Karpas-422 (cell line): ENCODE results near the gene NHSL1. TPM values are rescaled to one million over a fixed set of nuclear protein-coding genes. Genes with fewer than 3 reads are reported as not detected.

Source experiments
- DNase-seq: peaks from one replicate; pipeline ENCODE4 v3.0.0-alpha.2; 2015
- H2AFZ ChIP-seq: fragments of 200-600 bp; sonication (generic); 2 replicates; pipeline ENCODE4 v1.6.1; 2014; ENCODE audit warnings: antibody characterized with exemption, low read length, mixed read lengths
- H3K27ac ChIP-seq: fragments of 200-600 bp; sonication (generic); 2 replicates; pipeline ENCODE4 v1.5.1; 2014; ENCODE audit warnings: mild to moderate bottlenecking, low read length, moderate library complexity
- H3K27me3 ChIP-seq: fragments of 200-600 bp; sonication (generic); 2 replicates; pipeline ENCODE4 v1.6.1; 2014; ENCODE audit warnings: low read length, mixed read lengths
- H3K36me3 ChIP-seq: fragments of 200-600 bp; sonication (generic); 2 replicates; pipeline ENCODE4 v1.6.1; 2014; ENCODE audit warnings: low read length, mixed read lengths; ENCODE audit not compliant: insufficient read depth
- H3K4me1 ChIP-seq: fragments of 200-600 bp; sonication (generic); 2 replicates; pipeline ENCODE4 v1.6.1; 2014; ENCODE audit warnings: mild to moderate bottlenecking, low read length, mixed read lengths
- H3K4me2 ChIP-seq: fragments of 200-600 bp; sonication (generic); 2 replicates; pipeline ENCODE4 v1.6.1; 2014; ENCODE audit warnings: low read length, low read depth, mild to moderate bottlenecking; ENCODE audit not compliant: poor library complexity, severe bottlenecking
- H3K4me3 ChIP-seq: fragments of 200-600 bp; sonication (generic); 2 replicates; pipeline ENCODE4 v1.5.1; 2014; ENCODE audit warnings: mild to moderate bottlenecking, antibody characterized with exemption, low read length, mixed read lengths
- H3K79me2 ChIP-seq: fragments of 200-600 bp; sonication (generic); 2 replicates; pipeline ENCODE4 v1.6.1; 2014; ENCODE audit warnings: mild to moderate bottlenecking, low read length, mixed read lengths
- H3K9ac ChIP-seq: fragments of 200-600 bp; sonication (generic); 2 replicates; pipeline ENCODE4 v1.6.0; 2014; ENCODE audit warnings: low read length
- H3K9me2 ChIP-seq: fragments of 200-600 bp; sonication (generic), shearing (Covaris generic); replicated peaks from 2 replicates; pipeline ENCODE4 v1.6.0; 2014; ENCODE audit warnings: mild to moderate bottlenecking, low read length, moderate library complexity; ENCODE audit not compliant: insufficient read depth
- H3K9me3 ChIP-seq: fragments of 300-700, 200-600 bp; sonication (generic); 2 replicates; pipeline ENCODE4 v1.6.1; 2014; ENCODE audit warnings: low read length, mixed read lengths
- H4K20me1 ChIP-seq: fragments of 200-600 bp; sonication (generic); 2 replicates; pipeline ENCODE4 v1.6.1; 2014; ENCODE audit warnings: mild to moderate bottlenecking, antibody characterized with exemption, low read length, low read depth; ENCODE audit not compliant: insufficient read depth
- total RNA-seq: library from RNA; depleted of rRNA; stranded (reverse); fragments of >200 nt; shearing (Covaris generic); gene quantifications from 2 replicates; pipeline ENCODE4 v1.2.3, GENCODE V29; 2014; ENCODE audit warnings: low replicate concordance

The NHSL1 gene
- total RNA-seq, 1 experiment from 2014 or later = 2.6 TPM

DNA sequence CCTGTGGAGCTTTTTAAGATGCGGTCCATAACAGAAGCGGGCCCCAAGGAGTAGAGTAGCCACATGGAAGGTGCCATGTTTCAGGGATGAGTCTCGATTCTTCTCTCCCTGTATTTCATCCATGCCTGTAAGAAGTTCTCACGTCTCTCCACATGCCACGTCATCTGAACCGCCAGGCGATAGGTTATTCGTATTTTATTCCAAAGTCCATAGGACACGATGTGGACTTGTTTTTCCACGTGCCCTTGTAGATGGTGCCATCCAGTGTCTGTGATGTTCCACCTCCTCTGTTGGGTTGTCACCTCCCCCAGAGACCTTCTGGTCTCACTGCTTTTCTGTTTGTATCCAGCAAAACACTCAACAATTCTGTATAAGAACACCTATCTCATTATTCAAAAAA is 77.7 kb downstream of the NHSL1 start:
- Histone ChIP-seq H2AFZ (no peak overlapping the region), H3K9me2 (no peaks in the 10 kb centered on the region), H3K27ac (no peak overlapping the region), H3K27me3 (no peaks in the 10 kb centered on the region), H4K20me1 (no peaks in the 10 kb centered on the region), H3K4me1 (no peaks in the 10 kb centered on the region), H3K36me3 (no peaks in the 10 kb centered on the region), H3K9ac (no peak overlapping the region), H3K4me2 (no peak overlapping the region), H3K79me2 (no peaks in the 10 kb centered on the region), H3K4me3 (no peak overlapping the region), H3K9me3 (no peaks in the 10 kb centered on the region)
- no peak for DNase-seq

DNA sequence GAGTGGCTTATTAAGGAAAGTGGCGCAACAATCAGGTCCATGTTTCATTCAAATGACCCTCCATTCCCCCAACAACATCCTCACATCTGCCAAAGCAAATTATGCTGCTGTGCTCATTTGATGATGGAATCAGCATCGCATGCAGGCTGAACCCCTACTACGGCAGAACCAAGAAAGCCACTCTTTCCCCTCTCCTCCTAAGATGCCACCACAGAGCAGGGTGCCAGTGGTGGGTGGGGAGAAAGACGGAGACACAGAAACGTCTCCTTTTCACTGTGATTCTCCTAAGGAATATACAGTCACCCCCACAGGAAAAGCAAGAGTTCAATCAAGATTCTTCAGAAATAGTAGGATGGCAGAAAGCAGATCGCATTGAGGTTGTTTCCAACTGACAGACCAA is 78.2 kb downstream of the NHSL1 start:
- H3K9ac ChIP-seq = no peak overlapping the region

GRCh38 chr6:138420356-138420755 is 78.9 kb downstream of the NHSL1 start:
- Histone ChIP-seq H3K27ac (no peak overlapping the region), H3K4me1 (no peaks in the 10 kb centered on the region), H3K27me3 (no peaks in the 10 kb centered on the region), H3K79me2 (no peaks in the 10 kb centered on the region), H3K4me3 (no peak overlapping the region), H4K20me1 (no peaks in the 10 kb centered on the region), H3K9me3 (no peaks in the 10 kb centered on the region), H3K9me2 (no peaks in the 10 kb centered on the region), H2AFZ (no peak overlapping the region), H3K9ac (no peak overlapping the region), H3K4me2 (no peak overlapping the region), H3K36me3 (no peaks in the 10 kb centered on the region)
- no peak for DNase-seq

More for the DNA sequence above, 78.2 kb downstream of the NHSL1 start:
- Histone ChIP-seq H3K27me3 (no peaks in the 10 kb centered on the region), H3K27ac (no peak overlapping the region), H3K4me1 (no peaks in the 10 kb centered on the region), H2AFZ (no peak overlapping the region), H3K9me3 (no peaks in the 10 kb centered on the region), H3K9me2 (no peaks in the 10 kb centered on the region), H3K4me2 (no peak overlapping the region), H4K20me1 (no peaks in the 10 kb centered on the region), H3K4me3 (no peak overlapping the region), H3K36me3 (no peaks in the 10 kb centered on the region), H3K79me2 (no peaks in the 10 kb centered on the region)
- no peak for DNase-seq

DNA sequence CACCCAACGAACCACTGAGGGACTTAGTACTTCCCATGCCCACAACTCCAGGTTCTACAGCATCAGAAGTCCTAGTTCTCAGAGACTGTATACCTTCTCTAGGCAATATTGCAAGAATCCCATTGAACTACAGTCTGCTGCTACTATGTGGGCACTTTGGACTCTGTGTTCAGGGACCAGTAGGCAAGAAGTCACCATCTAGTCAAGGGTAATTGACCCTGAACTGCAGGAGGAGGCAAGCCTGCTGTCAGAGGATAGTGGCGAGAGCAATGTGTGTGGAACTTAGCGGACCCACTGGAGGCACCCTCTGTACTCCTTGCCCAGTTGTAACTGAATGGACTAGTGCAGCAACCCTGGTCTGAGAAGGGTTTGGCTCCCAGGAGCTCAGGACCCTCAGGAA is 79.5 kb downstream of the NHSL1 start:
- Histone ChIP-seq H3K4me3 (no peak overlapping the region), H3K9me3 (no peaks in the 10 kb centered on the region), H3K36me3 (no peaks in the 10 kb centered on the region), H3K27ac (no peak overlapping the region), H3K79me2 (no peaks in the 10 kb centered on the region), H3K9ac (no peak overlapping the region), H3K4me1 (no peaks in the 10 kb centered on the region), H3K4me2 (no peak overlapping the region), H2AFZ (no peak overlapping the region), H3K27me3 (no peaks in the 10 kb centered on the region), H3K9me2 (no peaks in the 10 kb centered on the region), H4K20me1 (no peaks in the 10 kb centered on the region)
- DNase-seq = no peak

DNA sequence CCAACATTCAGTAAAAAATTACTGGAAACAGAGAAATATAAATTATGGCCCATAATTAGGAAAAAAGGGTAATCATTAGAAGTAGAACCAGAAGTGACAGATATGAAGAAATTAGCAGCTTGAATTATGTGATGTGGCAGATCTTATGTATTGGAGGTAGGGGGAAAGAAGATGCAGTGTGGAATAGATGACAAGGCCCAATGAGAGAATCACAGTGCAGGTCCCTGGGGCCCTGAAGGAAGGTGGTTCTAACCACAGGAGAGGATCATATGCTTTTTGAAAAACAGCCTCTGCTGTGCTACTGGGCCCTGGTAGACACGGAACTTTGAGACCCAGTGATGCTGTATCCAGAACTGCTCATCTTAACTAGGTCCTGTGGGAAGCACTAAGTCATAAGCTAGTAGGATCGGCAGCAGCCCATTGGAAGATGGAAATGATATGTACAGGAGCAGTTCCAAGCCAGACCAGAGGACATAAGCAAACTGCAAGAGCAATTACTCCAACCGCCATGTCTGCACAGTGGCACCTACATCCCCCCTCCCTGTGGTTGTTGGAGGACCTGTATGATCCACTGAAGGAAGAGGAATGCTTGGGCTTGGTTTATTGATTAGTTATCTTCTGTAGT is 81.1 kb downstream of the NHSL1 start:
- Histone ChIP-seq H3K9me3 (no peaks in the 10 kb centered on the region), H3K36me3 (peaks cover 5% of the 10 kb centered on the region; the same call in 1 of the 2 replicates), H3K4me3 (no peak overlapping the region)

DNA sequence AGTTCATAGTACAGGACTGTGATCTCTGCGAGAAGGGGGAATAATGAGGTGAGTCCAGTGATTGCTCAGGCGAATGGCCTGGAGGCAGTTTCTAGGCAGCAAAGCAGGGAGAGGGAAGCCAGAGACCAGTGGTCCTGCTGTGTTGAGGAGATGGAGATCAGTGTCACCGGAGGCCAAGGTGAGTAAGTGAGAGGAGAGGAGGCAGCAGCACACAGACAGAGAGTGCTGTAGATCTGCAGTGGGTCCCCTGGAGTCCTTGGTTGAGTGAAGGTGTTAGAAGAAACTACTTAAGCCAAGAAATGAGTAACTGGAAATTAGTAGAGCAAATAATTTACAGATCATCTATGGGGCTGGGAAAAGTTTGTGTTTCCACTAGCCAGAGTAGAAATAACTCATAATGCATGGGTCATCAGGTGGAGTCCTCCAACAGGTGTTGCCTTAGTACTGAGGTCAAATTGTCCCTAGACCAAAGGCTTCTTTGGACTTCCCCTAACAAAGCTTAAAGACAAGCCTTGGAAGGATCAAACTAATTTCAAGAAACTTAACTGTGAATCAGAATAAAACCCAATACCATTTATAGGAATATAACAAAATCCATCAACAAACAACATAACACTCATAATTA is 81.7 kb downstream of the NHSL1 start:
- no peak overlapping the region for H3K4me3 ChIP-seq
- H3K9me3 ChIP-seq = no peaks in the 10 kb centered on the region
- peaks cover 5% of the 10 kb centered on the region; the same call in 1 of the 2 replicates for H3K36me3 ChIP-seq
- no peak overlapping the region for H2AFZ ChIP-seq
- no peak overlapping the region for H3K9ac ChIP-seq
- H3K9me2 ChIP-seq = no peaks in the 10 kb centered on the region
- H3K4me1 ChIP-seq = no peaks in the 10 kb centered on the region
- H3K27me3 ChIP-seq = no peaks in the 10 kb centered on the region
- no peak overlapping the region for H3K27ac ChIP-seq
- no peak overlapping the region for H3K4me2 ChIP-seq
- H3K79me2 ChIP-seq = no peaks in the 10 kb centered on the region
- H4K20me1 ChIP-seq = no peaks in the 10 kb centered on the region
- DNase-seq = no peak

More for the DNA sequence above, 81.1 kb downstream of the NHSL1 start:
- no peak for DNase-seq
- no peak overlapping the region for H3K27ac ChIP-seq
- no peak overlapping the region for H3K9ac ChIP-seq
- H4K20me1 ChIP-seq = no peaks in the 10 kb centered on the region
- no peak overlapping the region for H2AFZ ChIP-seq
- no peak overlapping the region for H3K4me2 ChIP-seq
- H3K79me2 ChIP-seq = no peaks in the 10 kb centered on the region
- no peaks in the 10 kb centered on the region for H3K27me3 ChIP-seq
- H3K4me1 ChIP-seq = no peaks in the 10 kb centered on the region
- no peaks in the 10 kb centered on the region for H3K9me2 ChIP-seq

DNA sequence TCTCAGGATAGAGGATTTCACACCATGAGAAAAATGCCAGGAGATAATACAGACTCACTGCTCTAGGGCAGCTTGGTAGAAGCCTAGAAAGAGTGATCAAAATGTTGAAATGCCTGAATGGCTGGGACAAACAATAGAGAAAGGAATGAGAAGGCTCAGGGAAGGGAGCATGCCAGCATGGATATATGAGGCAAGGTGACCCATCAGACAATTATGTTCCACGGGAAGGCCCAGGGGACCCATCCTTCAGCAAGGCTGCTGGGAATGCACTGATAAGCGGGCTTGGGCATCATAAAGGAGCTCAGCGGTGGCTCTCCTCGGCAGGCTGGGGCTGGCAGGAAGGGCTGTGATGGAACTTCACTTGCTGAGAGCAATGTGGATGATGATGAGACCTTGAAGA is 83.1 kb downstream of the NHSL1 start:
- Histone ChIP-seq H3K27me3 (no peaks in the 10 kb centered on the region), H3K9me2 (no peaks in the 10 kb centered on the region), H3K79me2 (no peaks in the 10 kb centered on the region), H3K4me1 (no peaks in the 10 kb centered on the region), H3K36me3 (peaks cover 14% of the 10 kb centered on the region; the same call in 1 of the 2 replicates), H3K4me2 (no peak overlapping the region), H3K9me3 (no peaks in the 10 kb centered on the region), H4K20me1 (no peaks in the 10 kb centered on the region), H2AFZ (no peak overlapping the region), H3K9ac (no peak overlapping the region), H3K4me3 (no peak overlapping the region), H3K27ac (no peak overlapping the region)
- DNase-seq = no peak

GRCh38 chr6:138415125-138415524 is 84.2 kb downstream of the NHSL1 start:
- Histone ChIP-seq H3K9me3 (no peaks in the 10 kb centered on the region), H3K4me3 (no peak overlapping the region), H3K27me3 (no peaks in the 10 kb centered on the region), H2AFZ (no peak overlapping the region), H4K20me1 (no peaks in the 10 kb centered on the region), H3K4me1 (no peaks in the 10 kb centered on the region), H3K79me2 (no peaks in the 10 kb centered on the region), H3K27ac (no peak overlapping the region), H3K9me2 (no peaks in the 10 kb centered on the region), H3K4me2 (no peak overlapping the region), H3K9ac (no peak overlapping the region), H3K36me3 (peaks cover 15% of the 10 kb centered on the region; the same call in 1 of the 2 replicates)
- no peak for DNase-seq
